Measurements from ENCODE around the gene IDH3A.
"Not testable (repeated sequence)": the region's sequence is repeated elsewhere in the genome, so short reads cannot be mapped to it uniquely, and the experiment has no call there.

Gene IDH3A

DNA sequence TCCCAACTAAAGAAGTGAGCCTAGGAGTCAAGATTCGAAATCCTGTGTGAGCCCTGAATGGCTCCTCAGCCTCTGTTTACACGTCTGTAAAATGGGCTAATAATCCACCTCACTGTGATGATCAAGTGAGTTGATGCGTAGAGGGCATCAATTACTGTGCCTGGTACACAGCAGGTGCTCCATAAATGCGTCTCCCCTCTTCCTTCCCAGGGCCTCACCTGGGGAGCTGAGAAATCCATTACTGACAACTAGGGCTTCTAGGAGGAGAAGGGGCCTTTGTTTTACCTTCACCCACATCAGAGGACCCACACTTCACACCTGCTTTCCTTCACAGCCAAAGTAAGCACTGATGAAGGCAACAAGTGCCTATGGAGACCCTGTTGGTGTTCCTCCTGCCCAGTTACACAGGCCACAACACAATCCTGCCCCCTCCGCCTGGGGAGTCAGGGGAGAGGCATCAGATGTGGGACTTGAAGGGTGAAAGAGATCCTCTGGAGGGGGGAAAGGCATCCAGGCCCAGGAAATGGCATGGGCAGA lies 19.3 kb upstream of the IDH3A start:
- DNase-seq (ENCODE audit: low spot score): no peak

GRCh38 chr15:78130466-78131294 lies 18.5 kb upstream of the IDH3A start:
- DNase-seq (ENCODE audit: low spot score): no peak

DNA sequence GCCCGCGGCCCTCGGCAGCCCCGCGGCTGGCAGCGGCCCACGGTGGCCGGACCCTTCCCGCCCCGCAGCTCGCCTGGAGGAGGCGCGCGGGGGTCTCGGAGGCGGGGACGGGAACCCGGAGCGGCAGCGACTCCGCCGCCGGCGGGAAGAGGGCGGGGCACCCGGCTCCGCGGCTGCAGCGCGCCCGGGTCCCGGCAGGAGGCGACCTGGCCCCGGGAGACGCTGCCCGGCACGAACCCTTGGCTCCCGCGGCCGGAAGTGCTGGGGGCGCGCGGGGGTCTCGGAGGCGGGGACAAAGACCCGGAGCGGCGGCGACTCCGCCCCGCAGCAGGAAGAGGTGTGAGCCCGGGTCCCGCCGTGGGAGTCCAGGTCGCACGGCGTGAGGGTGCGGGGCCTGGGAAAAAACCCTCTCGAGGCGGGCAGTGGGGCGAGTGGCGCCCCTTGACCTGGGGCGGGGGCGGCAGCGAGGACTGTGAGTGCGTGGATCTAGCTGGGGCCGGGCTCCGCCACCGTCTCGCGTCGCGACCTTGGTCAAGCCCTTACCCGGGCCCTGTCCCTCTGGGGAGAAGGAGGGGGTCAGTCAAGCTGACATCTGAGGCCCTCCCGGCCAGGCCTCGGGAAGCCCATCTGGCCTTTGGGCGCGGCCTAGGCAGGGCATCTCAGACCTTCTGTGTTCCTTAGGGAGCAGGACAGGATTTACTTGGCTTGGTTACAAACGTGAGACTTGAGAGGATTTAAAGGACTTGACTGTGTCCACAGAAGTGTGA lies 17.7 kb upstream of the IDH3A start, which contains the start of gene CIB2:
TSS of gene CIB2 (minus strand) at position 151 of the 767 bp plus-strand sequence. CDS start 230 bp downstream, outside the sequence.
- peak; percentile 74 for DNase-seq (ENCODE audit: low spot score)

DNA sequence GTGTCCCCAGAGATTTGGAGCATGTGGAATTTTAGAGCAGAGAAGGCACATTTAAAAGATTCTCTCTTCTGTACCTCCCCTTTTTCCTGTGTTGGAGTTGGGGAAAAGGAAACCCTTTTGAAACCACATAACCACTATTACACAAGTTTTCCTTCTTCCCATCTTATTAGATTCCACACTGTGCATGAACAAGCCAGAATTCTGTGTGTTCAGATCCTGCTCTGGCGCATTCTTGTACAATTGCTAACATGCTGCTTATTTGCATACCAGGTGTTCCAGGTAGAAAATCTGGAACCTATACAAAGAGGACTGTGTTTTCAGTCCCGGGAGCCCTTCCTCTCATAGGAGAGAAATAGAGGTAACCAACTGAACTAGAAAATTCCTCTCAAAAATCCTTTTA lies 15.4 kb upstream of the IDH3A start:
- DNase-seq (ENCODE audit: low spot score): peak; percentile 62

DNA sequence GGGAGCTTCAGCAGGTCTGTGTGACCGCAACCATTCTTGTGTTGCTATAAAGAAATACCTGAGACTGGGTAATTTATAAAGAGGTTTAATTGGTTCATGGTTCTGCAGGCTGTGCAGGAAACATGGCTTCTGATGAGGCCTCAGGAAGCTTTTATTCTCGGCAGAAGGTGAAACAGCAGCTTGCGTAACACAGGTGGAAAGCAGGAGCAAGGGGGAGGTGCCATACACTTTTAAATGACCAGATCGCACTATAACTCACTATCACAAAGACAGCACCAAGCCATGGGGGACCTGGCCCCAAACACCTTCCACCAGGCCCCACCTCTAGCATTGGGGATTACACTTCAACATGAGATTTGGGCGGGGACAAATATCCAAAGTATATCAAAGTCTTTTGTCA lies 9.6 kb upstream of the IDH3A start:
- no peak for DNase-seq (ENCODE audit: low spot score)

- DNase-seq (ENCODE audit: low spot score): no peak
Observed at GRCh38 chr15:78140292-78140691, 8.9 kb upstream of the IDH3A start.

- DNase-seq (ENCODE audit: low spot score): no peak
Observed at GRCh38 chr15:78142332-78142731, 6.8 kb upstream of the IDH3A start.

GRCh38 chr15:78146425-78147154 lies 2.6 kb upstream of the IDH3A start:
- DNase-seq (ENCODE audit: low spot score): peak; percentile 59

DNA sequence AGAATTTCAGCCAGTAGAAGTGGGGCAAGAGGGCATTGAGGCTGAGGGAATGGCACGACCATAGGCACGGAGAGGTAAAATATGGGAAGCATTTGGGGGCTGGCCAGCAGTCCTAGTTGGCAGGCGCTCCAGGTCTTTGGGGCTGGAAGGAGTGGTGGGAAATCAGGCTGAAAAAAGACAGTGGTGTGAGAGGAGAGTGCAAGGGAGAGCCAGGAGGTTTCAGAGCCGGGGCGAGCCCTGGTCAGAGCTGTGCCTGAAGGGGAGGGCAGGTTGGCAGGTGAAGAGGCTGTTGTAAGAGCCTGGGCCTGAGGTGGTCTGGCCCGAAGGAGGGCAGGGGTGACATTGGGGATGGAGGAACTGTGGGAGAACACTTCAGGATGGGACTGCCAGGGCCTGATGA lies 1.6 kb upstream of the IDH3A start:
- DNase-seq (ENCODE audit: low spot score): no peak

DNA sequence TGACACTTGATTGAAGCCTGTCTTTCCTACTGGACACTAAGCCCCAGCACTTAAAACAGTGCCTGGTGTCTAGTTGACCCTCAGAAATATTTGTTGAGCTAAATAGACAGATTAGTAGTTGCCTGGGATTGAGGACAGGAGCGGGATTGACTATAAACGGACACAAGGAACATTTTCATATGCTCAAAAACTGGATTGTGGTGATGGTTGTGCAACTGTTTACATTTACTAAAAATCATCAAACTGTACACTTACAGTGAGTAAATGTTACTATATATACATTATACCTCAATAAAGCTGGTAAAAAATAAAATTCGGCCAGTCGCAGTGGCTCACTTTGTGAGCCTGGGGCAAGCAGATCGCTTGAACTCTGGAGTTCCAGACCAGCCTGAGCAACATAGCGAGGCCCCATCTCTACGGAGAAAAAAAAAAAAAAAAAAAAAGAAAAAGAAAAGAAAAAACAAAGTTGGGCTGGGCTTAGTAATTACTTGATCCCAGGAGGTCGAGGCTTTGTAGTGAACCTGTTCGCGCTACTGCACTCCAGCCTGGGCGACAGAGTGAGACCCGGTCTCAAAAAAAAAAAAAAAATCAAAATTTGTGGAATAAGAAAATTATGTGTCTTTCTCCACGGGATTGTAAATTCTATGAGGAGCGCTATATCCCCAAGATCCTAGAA lies 632 bp upstream of the IDH3A start:
- DNase-seq (ENCODE audit: low spot score): no peak

DNA sequence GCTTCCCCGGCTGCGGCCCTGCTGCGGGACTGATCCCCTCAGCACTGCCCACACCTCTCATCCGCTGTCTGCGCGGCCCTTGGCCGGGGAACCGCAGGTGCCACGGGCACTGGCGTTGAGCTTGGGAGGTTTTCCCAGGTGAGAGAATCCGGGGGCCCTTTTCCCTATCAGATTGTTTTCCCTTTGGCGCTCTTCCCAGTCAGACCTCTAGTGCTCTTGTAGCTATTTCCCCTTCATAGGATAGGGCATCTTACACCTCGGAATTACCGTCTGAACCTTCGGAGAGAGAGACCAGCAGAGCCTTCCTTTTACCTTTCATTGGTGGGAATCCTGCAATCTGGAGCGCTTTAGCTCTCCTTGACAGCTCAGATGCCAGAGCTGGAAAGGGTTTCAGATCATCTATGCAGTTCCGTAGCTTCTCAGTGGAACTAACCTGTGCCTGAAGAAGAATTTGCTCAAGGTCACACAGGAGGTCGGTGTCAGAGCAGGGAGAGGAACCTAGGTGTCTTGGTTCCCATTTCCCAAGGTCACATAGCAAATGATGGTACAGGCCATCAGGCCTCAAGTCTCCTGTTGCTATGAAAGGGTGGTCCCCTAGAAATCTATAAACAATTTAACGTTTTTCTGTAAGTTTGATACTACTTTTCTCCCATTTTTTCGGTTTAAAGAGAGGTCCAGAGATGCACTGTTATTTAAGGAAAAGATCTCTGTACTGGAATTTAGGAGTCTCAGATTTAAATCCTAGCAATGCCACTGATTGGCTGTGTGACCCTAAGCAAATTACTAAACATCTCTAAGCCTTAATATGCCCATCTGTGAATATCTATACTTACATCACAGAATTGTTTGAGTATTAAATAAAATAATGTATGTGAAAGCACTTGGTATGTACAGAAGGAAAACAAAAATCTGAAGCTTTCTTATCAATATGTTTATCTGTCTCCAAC lies 916 bp downstream of the IDH3A start:
- DNase-seq (ENCODE audit: low spot score): peak; percentile 37

GRCh38 chr15:78151075-78151474 lies 1.9 kb downstream of the IDH3A start:
- DNase-seq (ENCODE audit: low spot score): not testable (repeated sequence)

DNA sequence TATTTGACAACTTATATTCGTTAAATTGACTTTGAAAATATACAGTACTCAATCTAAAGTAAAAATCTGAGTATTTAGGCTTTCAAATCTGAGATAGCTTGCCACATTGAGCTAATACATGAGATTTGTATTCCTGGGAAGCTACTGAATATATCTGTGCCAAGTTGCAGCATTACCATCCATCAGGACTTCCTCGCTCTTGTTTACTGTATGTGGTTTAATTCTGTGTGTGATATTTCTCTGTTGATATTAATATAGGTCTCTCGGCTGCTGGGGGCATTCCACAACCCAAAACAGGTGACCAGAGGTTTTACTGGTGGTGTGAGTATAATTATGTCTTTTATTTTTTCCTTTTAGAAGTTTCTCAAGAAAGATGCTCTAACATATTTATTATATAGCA lies 5.8 kb downstream of the IDH3A start:
- DNase-seq (ENCODE audit: low spot score): no peak

- DNase-seq (ENCODE audit: low spot score): no peak
Observed at GRCh38 chr15:78155355-78155939, 6.3 kb downstream of the IDH3A start.

DNA sequence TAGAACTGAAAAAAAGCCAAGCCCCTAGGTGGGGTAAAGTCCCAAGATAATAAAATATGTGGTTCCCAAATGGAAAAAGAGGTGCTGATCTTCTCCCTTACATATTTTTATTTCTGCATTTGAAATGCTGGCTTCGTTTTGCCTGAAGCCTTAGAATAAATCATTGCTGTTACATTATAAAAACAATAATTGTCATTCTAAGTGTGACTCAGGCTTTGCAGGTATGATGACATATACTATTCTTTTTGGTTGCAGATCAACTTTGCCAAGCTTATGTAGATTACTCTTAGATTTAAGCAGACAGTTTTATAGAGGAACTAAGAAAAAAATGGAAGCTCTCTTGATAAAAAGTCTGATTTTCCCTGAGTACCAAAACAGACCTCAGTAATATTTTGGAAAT lies 7.5 kb downstream of the IDH3A start:
- DNase-seq (ENCODE audit: low spot score): no peak

- DNase-seq (ENCODE audit: low spot score): no peak
Observed at GRCh38 chr15:78157203-78157602, 8.0 kb downstream of the IDH3A start.

DNA sequence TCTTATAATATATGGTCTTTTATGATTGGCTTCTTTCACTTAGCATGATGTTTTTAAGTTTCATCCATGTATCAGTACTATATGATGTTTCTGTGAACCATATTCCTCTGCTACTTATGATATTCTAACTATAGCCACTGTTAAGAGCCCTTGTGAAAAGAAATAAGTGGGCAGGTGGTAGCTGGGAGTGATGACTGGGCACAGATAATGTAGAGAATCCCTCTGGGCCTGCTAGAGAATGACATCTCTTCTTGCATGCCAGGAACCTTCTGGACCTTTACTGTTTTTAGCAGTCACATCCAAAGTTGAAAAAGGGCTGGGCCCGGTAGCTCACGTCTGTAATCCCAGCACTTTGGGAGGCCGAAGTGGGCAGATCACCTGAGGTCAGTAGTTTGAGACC lies 10.2 kb downstream of the IDH3A start:
- DNase-seq (ENCODE audit: low spot score): no peak

- DNase-seq (ENCODE audit: low spot score): no peak
Observed at GRCh38 chr15:78162038-78162437, 12.9 kb downstream of the IDH3A start.

GRCh38 chr15:78164010-78164409 lies 14.8 kb downstream of the IDH3A start:
- DNase-seq (ENCODE audit: low spot score): no peak

GRCh38 chr15:78167227-78167888 lies 18.2 kb downstream of the IDH3A start:
- peak; percentile 16 for DNase-seq (ENCODE audit: low spot score)
